ENCODE data around the gene FARS2.

- TF ChIP-seq CTCF (conservative IDR thresholded peaks at IDR 0.05; ENCODE audit: low read depth, low read length) (no peak), EZH2 (IDR thresholded peaks at IDR 0.05; ENCODE audit: borderline replicate concordance, low read depth, low read length, poor library complexity, severe bottlenecking) (no peak)
Observed at GRCh38 chr6:5771211-5771610, 509.9 kb downstream of the FARS2 start.

Data from A673 (cell line).